Skin of body (tissue), 2 donors: Measurements from ENCODE around the gene SNRNP70. TPM values are rescaled to one million over a fixed set of nuclear protein-coding genes. Genes with fewer than 3 reads are reported as not detected.
"Not testable (repeated sequence)": the region's sequence is repeated elsewhere in the genome, so short reads cannot be mapped to it uniquely, and the experiment has no call there.

Experiments
- DNase-seq: peaks from one replicate; lab custom pipeline; 2025; lab: John Stamatoyannopoulos, UW
- total RNA-seq: library from RNA; depleted of rRNA; stranded (reverse); fragments of >200 nt; gene quantifications from one replicate; pipeline ENCODE4 v1.2.3, GENCODE V29; 2014

The SNRNP70 gene, protein sequence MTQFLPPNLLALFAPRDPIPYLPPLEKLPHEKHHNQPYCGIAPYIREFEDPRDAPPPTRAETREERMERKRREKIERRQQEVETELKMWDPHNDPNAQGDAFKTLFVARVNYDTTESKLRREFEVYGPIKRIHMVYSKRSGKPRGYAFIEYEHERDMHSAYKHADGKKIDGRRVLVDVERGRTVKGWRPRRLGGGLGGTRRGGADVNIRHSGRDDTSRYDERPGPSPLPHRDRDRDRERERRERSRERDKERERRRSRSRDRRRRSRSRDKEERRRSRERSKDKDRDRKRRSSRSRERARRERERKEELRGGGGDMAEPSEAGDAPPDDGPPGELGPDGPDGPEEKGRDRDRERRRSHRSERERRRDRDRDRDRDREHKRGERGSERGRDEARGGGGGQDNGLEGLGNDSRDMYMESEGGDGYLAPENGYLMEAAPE
- 121 TPM for total RNA-seq

GRCh38 chr19:49085020-49085867 is at the start of gene SNRNP70:
Gene SNRNP70, plus strand, starts transcription at chr19:49085451. Its CDS starts 964 bp downstream, at chr19:49086415.
- peak; percentile 99 for DNase-seq

DNA sequence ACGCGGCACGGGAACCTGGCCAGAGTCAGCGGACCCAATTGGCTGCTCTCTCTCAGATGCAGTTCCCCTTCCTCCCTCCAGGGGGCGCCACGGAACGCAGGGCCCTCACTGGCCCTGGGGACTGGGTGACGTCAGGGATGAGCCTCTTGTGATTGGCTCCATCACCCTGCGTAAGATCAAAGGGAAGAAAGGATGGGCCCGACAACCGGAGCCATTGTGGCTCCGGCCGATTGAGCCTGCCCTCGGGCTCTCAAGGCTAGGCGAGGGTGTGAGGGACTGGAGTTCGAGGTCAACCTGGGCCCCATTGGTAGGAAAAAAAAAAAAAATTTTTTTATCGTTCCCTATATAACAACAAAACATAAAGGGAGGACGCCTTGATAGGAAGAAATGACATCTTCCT is 48.4 kb upstream of the SNRNP70 start, which contains the start of gene CGB1:
Gene CGB1, minus strand, starts transcription at position 81 of the 400 bp plus-strand sequence. CDS start 184 bp downstream, outside the sequence.
- DNase-seq: not testable (repeated sequence)

GRCh38 chr19:49038111-49038510 is 47.1 kb upstream of the SNRNP70 start:
- not testable (repeated sequence) for DNase-seq

- not testable (repeated sequence) for DNase-seq
Measured at GRCh38 chr19:49038557-49039276, 46.5 kb upstream of the SNRNP70 start.

- DNase-seq: not testable (repeated sequence)
Measured at GRCh38 chr19:49039736-49040135, 45.5 kb upstream of the SNRNP70 start.

DNA sequence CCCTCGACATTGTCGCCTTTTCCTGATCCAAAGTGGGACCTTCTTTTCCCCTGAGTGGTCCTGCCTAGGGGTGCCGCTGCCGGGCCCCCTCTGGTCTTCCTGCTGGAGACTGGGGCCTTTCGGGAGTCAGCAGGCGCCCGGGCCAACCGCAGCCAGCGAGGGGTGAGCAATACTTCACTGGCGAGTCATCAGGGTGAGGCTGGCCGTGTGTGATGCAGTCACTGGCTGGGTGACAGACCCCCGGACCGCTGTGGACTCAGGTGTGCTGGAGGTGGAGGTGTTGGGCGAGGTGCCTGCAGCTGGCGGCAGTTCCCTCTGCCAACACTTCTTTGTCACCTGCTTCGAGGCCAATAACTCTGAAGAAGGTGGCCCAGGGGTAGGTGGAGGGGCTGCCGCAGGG is 43.1 kb upstream of the SNRNP70 start:
- DNase-seq: no peak

DNA sequence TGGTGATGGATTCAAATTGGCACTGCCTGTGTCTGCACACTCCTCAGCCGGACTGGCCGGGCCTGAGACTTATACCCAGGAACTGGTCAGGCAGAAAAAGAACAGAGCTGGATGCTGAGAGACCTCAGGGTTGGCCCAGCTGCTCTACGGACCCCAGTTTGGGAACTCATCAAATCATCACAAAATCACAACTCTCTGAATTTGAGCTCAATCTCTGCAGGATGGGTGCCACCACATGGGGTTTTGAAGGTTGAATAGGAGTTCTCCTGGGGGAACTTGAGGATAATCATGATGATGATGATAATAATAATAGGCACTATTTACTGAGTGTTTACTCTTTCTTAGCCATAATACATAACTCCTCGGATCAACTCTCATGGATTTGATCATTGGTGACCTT is 42.6 kb upstream of the SNRNP70 start:
- DNase-seq: not testable (repeated sequence)

GRCh38 chr19:49043548-49043947 is 41.7 kb upstream of the SNRNP70 start, which contains the start of gene CGB5:
Gene CGB5, plus strand, starts transcription at chr19:49043848. Its CDS starts 362 bp downstream, at chr19:49044210.
- not testable (repeated sequence) for DNase-seq

DNA sequence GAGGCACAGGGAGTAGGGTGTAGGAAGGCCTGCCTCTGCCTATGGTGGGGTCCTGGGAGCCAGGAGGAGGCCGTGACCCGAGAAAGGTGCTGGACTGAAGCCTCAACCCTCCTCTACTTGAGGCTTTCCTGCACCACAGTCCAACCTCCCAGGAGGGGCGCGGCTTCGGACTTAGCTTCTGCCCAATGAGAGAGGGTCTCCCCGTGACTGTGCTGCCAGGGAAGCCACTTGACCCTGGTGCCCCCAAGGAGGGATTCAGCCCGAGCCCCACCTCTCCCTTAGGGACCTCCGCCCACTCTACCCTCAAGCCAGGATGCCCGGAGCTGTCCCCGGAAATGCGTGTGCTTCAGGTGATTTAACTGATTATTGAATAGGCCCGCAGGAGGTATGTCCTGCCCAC is 36.2 kb upstream of the SNRNP70 start, which contains the start of gene CGB8:
Gene CGB8, minus strand, starts transcription at position 101 of the 400 bp plus-strand sequence. CDS start 372 bp downstream, outside the sequence.
- not testable (repeated sequence) for DNase-seq

GRCh38 chr19:49049834-49050233 is 35.4 kb upstream of the SNRNP70 start:
- DNase-seq: not testable (repeated sequence)

DNA sequence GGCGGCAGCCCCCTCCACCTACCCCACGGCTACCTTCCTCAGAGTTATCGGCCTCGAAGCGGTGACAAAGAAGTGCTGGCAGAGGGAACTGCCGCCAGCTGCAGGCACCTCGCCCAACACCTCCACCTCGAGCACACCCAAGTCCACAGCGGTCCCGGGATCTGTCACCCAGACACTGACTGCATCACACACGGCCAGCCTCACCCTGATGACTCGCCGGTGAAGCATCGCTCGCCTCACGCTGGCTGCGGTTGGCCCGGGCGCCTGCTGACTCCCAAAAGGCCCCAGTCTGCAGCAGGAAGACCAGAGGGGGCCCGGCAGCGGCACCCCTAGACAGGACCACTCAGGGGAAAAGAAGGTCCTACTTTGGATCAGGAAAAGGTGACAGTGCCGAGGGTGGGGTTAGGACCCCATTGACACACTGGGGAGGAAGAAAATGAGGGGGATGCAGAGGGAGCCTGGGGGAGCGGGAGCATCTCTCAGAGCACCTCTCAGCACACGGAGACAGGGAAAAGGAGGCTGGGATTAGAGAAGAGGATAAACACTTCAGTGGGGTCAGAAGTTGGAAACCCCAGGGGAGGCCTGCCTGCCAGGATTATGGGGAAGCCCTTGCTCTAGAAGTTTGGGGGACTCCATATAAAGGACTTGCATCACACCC is 34.7 kb upstream of the SNRNP70 start:
- not testable (repeated sequence) for DNase-seq

GRCh38 chr19:49056101-49056901 is 28.9 kb upstream of the SNRNP70 start:
- DNase-seq: no peak

GRCh38 chr19:49056902-49057596 is 28.2 kb upstream of the SNRNP70 start:
- not testable (repeated sequence) for DNase-seq

- no peak for DNase-seq
Measured at GRCh38 chr19:49057636-49058234, 27.5 kb upstream of the SNRNP70 start, which contains the start of gene CGB7. Gene CGB7, minus strand, starts transcription at chr19:49057749. Its CDS starts 2,374 bp downstream, at chr19:49055375.

- no peak for DNase-seq
Measured at GRCh38 chr19:49058562-49058961, 26.7 kb upstream of the SNRNP70 start.

DNA sequence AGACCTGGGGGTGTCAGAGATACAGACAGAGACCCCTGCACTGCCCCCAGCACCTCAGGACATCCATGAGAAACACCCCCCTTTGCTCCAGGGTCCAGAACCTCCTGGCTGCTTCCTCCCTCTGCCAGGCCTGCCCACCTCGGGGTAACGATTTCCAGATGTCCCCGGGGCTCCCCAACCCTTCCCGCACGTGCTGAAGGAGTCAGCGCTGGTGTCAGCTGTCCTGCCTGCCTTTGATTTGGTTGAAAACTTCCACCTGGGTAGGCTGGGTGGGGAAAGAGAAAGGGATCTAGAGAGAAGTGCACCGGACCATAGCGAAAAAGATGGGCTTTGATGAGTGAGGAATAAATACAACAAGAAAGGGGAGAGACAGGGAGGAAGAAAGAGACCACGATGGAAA is 26.2 kb upstream of the SNRNP70 start:
- DNase-seq: no peak

GRCh38 chr19:49061000-49061399 is 24.3 kb upstream of the SNRNP70 start:
- DNase-seq: no peak

GRCh38 chr19:49061445-49061844 is 23.8 kb upstream of the SNRNP70 start:
- DNase-seq: no peak
